CD4-positive, alpha-beta T cell treated with Interleukin-21 for 1 hour (primary cell): ENCODE data around the gene TGFA.
A peak's percentile ranks its signal among the peaks of the same experiment; 100 is the strongest.

Experiments
- DNase-seq: peaks from one replicate; pipeline ENCODE4 v3.0.0-alpha.2; 2020

The TGFA gene

GRCh38 chr2:70461981-70462876, 91.4 kb downstream of the TGFA start:
- no peak for DNase-seq

- no peak for DNase-seq
Measured at GRCh38 chr2:70461414-70461813, 92.2 kb downstream of the TGFA start.

GRCh38 chr2:70460333-70460732, 93.3 kb downstream of the TGFA start:
- no peak for DNase-seq

- no peak for DNase-seq
Measured at GRCh38 chr2:70458661-70459060, 95.0 kb downstream of the TGFA start.

DNA sequence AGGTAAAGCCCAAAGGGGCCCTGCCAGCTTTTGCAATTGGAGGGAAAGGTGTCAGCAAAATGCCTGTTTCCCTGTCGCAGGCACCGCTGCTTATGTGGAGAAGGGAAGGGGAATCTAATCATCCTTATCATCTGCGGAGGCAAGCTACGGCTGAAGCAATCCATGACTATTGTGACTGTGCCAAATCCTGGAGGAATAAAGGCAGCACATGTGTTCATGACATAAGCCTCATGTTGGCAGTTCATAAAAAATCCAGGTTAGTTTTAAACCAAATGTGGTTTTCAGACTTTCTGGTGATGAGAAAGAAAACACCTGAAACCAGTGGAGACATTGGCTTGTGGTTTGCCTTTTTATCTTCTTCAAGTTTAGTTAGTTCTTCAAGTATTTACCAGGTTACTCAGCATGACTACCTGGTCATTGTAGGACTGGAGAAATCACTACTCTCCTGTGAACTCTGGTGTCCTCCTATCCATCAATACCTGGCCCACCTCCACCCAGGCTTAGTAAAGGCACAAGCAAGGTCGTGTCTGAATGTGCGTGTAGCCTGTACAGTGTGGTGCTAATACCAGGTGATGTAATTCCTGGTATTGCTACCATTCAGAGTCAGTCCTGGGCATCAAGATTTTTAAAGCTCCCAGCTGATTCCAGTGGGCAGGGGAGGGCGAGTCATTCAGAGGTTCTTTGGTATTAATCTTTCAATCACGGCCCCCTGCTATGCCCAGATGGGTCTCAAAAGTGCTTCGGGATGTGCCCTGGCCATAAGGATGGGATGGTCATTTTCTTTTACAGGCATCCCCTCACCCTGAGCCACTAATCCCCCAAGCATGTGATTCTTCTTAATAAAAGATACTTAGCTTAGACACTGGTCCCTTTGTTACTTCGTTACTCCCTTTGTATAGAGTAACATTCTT, 96.8 kb downstream of the TGFA start:
- no peak for DNase-seq

- no peak for DNase-seq
Measured at GRCh38 chr2:70454936-70455544, 98.6 kb downstream of the TGFA start.

DNA sequence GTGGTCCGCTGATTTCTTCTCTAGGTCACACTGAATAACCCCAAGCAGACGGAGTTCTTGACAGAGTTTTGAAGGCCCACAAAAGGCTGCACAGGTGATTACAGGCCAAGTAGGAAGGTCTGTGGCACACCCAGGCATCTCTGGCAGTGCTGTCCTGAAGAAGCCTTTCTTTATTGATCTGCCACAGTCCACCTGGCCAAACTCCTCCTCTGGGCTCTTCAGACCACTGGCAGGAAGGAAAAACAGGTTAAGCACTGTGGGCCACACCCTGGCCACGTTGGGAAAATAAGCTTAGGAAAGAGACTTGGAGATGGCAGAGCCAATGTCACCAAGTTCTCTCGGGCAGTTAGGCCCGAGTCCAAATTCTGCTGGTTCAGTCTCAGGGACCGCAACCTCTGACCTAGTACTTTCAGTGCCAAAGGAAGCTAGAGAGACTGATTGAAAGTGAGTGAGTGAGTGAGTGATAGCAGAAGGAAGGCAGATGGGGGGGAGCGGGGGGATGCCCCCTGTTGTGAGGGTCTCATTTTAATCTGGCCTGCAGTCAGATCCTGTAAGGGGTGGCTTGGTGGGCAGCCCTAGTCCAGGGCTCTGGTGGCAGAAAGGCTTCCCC, 102.9 kb downstream of the TGFA start:
- no peak for DNase-seq

DNA sequence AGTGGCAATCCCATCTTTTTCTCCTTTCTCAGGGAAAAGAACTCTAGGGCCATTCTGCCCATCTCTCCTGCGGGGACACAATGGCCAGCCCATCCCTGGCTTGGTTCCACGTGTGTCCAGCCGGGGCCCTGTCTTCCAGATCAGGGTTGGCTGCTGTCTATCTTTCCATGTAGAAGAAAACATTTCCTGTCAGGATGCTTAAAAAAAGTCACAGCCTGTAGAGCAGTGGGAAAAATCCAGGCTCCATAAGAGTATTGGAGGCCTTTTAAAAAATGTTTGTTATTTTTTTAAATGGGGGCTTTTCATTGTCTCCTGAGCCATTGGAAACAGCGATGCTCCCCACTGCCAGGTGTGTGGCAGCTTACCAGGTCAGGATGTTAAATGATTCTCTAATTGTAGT, 105.6 kb downstream of the TGFA start:
- no peak for DNase-seq

DNA sequence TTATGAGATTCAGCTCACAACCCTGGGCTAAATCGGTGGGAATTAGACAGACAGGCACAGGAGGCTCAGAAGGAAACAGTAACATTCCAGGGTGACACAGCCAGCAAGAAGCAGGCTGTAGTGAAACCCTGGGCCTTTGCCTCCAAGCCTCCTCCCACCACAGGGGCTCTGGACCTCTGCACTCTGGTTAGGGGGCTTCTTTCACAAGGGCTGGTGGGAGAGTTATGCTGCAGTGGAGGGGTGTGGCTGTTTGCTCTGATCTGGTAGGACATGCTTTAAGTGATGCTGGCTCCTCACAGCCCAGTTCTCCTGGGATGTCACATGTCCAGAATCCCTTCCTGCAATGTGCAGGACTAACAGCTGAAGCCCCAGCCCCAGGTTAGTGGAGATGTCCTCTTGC, 109.9 kb downstream of the TGFA start:
- no peak for DNase-seq

DNA sequence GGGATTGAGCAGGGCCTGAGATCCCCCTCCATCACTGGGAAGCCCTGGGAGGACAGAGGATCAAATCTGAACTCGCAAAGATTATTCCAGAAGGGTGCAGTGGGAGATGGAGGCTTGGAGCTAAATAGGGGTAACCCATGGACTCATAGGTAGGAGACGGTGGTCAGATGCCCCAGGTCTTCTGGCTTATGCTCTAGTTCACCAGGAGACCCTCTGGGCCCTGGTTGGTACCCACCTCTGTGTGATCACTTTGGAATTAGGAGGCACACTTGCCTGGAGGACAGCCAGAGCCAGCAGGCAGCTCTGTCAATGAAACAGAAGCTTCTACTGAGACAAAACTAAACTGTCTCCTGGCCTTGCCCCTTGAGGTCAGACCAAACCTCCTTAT, 110.6 kb downstream of the TGFA start:
- no peak for DNase-seq

GRCh38 chr2:70442301-70443077, 111.1 kb downstream of the TGFA start:
- no peak for DNase-seq

DNA sequence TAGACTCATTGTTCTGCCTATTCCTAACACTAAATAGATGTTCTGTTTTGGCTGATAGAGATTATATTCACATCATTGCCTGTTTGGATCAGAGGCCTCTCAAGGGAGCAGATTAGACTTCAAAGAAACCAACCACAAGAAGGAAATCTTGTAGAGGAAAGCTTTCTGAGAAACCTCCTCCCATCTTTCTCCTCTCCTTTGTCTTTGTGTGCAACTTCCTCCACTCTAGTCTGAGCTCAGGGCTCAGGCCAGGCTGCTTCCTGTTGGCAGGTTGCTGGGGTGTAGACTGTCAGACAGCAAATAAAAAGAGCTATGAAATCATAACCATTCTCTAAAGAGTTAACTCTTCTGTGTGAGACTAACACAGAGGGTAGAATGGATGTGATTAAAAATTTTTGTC, 113.0 kb downstream of the TGFA start:
- DNase-seq: peak; percentile 49

- no peak for DNase-seq
Measured at GRCh38 chr2:70435138-70435537, 118.5 kb downstream of the TGFA start.

DNA sequence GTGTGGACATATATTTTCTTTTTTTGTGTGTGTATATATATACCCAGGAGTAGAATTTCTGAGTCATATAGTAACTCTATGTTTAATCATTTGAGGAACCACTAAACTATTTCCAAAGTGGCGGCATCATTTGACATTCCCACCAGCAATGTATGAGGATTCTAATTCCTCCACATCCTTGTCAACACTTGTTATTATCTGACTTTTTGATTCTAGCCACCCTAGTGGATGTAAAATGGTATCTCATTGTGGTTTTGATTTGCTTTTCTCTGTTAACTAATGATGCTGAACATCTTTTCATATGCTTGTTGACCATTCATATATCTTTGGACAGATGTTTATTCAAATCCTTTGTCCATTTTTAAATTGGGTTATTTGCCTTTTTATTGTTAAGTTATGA, 120.3 kb downstream of the TGFA start:
- DNase-seq: no peak

DNA sequence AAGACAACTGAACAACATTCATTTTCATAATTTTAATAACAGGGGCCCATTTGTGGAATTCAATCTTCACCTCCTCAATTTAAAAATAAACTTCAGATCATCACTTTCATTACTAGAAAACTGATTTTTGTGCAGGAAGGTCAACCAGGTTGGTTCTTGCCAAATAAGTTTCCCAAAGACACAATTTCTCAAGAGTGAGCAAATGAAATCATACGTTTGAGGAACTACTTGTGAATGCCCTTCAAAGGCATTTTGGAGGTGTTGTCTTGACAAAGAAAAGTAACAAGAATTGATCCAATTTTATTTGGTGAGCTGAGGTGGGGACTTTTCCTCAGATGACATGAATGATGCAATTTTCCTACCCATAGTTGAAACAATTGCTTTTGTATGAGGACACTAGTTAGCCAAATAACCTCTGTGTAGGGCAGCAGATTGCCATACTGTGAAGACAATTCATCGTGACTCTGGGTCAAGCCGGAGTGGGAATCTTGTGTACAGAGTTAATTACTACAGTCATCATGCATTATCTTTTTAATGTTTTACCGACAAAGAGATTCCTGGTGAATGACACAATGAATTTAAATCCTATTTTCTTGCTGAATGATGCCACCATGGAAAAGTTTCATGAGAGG, 121.8 kb downstream of the TGFA start:
- DNase-seq: no peak

GRCh38 chr2:70426341-70426740, 127.3 kb downstream of the TGFA start:
- no peak for DNase-seq

- DNase-seq: no peak
Measured at GRCh38 chr2:70425682-70426301, 127.8 kb downstream of the TGFA start.

- no peak for DNase-seq
Measured at GRCh38 chr2:70420740-70421139, 132.9 kb downstream of the TGFA start.

DNA sequence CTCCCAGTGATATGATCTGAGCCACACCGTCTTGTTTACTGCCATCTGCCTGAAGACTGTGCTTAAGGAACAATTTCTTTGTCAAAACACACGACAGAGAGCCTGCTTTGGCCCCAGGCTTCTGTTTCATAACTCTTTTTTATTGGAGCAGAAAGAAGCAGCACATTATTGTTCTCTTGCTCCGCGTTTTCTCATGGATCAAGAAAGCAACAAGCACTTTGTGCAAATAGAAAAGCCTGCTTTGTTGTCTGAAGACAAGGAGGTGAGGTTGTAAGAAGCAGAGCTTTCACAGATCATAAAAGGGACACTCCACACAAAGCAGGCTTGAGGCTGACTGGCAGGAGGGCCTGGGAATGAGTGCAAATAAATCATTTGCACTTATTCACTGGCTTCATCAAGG, 133.5 kb downstream of the TGFA start:
- no peak for DNase-seq

DNA sequence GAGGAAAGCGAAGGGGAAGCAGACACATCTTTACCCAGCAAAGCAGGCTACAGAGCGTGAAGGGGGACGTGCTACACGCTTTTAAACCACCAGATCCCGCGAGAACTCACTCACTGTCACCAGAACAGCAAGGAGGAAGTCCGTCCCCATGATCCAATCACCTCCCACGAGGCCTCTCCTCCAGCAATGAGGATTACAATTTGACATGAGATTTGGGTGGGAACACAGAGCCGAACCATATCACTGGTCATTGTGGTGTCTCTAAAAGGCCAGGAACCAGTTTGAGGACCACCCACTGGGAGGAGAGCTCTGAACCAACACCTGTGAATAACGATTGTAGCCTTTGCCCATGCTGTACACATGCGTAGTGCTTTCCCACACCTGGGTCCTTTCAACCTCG, 135.1 kb downstream of the TGFA start:
- no peak for DNase-seq

DNA sequence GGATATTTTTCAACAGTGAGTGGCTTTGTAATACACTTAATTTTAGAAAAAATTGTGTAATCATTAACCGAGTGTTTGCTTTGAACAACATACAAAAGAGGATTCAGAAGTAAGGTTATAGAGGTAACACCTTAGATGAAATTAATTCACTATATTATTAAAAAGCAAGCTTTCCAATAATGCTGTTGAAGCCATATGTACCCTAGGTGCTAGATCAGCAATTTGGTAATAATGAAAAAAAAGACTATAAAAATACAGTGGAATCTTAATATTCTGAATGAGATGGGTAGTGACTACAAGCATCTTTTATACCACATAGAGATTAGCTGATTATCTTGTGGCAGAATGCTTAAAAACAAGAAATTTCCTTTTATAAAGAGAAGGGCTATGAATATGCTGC, 136.6 kb downstream of the TGFA start:
- DNase-seq: no peak
